ES-I3 (cell line): ENCODE measurements around the gene INPP4A.
"Not testable (repeated sequence)": the region's sequence is repeated elsewhere in the genome, so short reads cannot be mapped to it uniquely, and the experiment has no call there.

Source experiments
- H3K36me3 ChIP-seq: 2 replicates; pipeline ENCODE4 v1.6.1; 2013; ENCODE audit warnings: mild to moderate bottlenecking, low read length, control low read depth, moderate library complexity; ENCODE audit not compliant: insufficient read depth
- H3K4me1 ChIP-seq: 2 replicates; pipeline ENCODE4 v1.6.1; 2013; ENCODE audit warnings: mild to moderate bottlenecking, control low read depth, low read length; ENCODE audit not compliant: insufficient read depth
- H3K9ac ChIP-seq: 2 replicates; pipeline ENCODE4 v1.6.1; 2013; ENCODE audit warnings: low read depth, mild to moderate bottlenecking, low read length, moderate library complexity
- H3K9me3 ChIP-seq: 2 replicates; pipeline ENCODE4 v1.6.1; 2013; ENCODE audit warnings: mild to moderate bottlenecking, low read length, moderate library complexity; ENCODE audit not compliant: control insufficient read depth, insufficient read depth

INPP4A gene

DNA sequence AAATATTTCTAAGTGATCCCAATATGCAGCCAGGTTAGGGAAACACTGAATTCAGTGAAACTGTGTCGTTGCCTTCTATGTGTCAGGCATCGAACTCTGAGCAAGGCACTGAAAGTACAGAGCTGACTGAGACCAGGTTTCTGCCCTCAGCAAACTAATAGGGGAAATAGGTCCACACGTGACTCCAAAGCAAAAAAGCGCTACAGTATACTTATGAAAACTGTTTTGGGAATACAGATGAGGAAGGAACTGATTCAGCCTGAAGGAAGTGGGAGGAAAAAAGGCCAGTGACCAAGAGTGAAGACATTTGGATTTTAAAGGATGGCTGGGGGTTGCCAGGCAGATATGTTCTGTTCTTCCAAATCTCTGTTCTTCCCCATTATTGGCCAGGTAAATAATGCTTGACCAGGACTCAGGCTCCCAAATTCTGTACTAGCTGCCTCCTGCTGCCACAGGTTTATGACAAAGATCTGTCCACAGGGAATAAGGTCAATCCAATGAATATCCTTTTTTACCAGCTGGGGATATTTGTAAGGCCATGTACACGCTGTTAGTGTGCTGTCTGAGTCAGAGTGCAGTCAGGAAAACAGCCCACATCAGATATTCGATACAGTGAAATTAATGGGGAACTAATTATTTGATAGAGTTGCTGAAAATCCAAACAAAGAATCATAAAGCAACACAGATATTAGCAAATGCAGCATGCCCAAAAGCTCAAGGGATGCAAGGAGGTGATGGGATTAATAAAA is 24.5 kb upstream of the INPP4A start:
- Histone ChIP-seq H3K9ac (no peak overlapping the region), H3K36me3 (no peaks in the 10 kb centered on the region), H3K9me3 (peaks cover 3% of the 10 kb centered on the region; the same call in 1 of the 2 replicates), H3K4me1 (no peaks in the 10 kb centered on the region)

DNA sequence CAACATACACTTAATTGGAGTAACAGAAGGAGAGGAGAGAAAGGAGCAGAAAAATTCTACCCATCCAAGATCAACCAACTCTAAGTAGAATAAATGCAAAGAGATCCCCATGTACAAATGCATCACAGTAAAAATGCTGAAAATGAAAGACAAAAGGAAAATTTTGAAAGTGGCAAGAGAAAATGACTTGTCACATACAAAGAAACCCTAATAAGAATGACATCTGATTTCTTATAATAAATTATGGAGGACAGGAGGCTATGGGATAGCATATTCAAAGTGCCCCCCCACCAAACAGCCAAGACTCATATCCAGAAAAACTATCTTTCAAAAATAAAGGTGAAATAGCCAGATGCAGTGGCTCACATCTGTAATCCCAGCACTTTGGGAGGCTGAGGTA is 22.2 kb upstream of the INPP4A start:
- H3K36me3 ChIP-seq: no peaks in the 10 kb centered on the region
- H3K9me3 ChIP-seq: no peaks in the 10 kb centered on the region; the same call in 1 of the 2 replicates
- H3K4me1 ChIP-seq: no peaks in the 10 kb centered on the region
- H3K9ac ChIP-seq: no peak overlapping the region

DNA sequence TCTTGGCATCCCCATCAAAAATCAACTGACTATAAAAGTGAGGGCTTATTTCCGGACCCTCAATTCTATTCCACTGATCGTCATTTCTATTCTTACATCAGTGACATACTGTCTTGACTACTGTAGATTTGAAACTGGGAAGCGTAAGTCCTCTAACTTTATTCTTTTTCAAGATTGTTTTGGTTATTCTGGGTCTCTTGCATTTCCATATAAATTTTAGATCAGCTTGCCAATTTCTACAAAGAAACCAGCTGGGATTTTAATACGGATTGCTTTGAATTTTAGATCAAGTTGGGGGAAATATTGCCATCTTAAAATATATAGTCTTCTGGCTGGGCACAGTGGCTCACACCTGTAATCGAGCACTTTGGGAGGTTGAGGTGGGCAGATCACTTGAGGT is 17.9 kb upstream of the INPP4A start:
- no peak overlapping the region for H3K9ac ChIP-seq
- no peaks in the 10 kb centered on the region for H3K36me3 ChIP-seq
- no peaks in the 10 kb centered on the region for H3K4me1 ChIP-seq
- H3K9me3 ChIP-seq: no peaks in the 10 kb centered on the region; the same call in none of the 2 replicates

DNA sequence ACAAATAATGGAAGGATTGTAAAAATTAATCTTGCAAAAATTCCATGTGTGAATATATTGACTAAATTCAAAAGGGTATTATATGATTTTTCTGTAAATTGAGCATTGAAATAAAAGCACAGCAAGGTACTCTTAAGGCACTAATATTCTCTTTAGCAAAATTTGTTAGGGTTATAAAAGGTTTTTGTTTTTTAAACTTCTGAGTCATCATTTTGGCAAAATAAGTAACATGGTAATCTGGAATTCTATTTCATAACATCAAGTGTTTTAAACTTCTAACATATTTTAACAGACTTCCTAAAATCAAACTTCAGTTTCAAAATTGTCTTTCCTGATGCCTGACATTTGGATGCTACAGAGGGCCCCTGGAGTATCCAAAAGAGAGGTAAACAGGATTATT is 12.5 kb upstream of the INPP4A start:
- peaks cover 8% of the 10 kb centered on the region for H3K9me3 ChIP-seq
- H3K36me3 ChIP-seq: no peaks in the 10 kb centered on the region
- no peak overlapping the region for H3K9ac ChIP-seq
- no peaks in the 10 kb centered on the region; the same call in 1 of the 2 replicates for H3K4me1 ChIP-seq

DNA sequence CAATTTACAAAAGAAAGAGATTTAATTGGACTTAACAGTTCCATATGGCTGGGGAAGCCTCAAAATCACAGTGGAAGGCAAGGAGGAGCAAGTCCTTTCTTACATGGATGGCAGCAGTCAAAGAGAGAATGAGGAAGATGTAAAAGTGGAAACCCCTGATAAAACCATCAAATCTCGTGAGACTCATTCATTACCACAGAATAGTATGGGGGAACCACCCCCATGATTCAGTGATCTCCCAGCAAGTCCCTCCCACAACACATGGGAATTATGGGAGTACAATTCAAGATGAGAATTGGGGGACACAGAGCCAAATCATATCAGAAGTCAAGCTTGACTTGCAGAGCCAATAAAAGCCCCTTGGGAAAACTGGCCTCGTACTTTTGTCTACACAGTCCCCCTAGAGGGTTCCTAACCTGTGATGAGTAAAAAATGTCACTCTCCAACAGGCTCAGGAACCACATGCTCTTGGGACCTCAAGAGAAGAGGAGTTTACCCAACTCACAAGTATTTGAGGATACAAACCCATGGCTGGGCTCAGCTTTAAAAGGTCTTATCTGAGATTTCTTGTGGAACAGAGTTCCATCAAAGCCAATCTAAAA is 11.2 kb upstream of the INPP4A start:
- Histone ChIP-seq H3K9ac (no peak overlapping the region), H3K36me3 (no peaks in the 10 kb centered on the region), H3K4me1 (no peaks in the 10 kb centered on the region; the same call in 1 of the 2 replicates), H3K9me3 (peaks cover 8% of the 10 kb centered on the region)

DNA sequence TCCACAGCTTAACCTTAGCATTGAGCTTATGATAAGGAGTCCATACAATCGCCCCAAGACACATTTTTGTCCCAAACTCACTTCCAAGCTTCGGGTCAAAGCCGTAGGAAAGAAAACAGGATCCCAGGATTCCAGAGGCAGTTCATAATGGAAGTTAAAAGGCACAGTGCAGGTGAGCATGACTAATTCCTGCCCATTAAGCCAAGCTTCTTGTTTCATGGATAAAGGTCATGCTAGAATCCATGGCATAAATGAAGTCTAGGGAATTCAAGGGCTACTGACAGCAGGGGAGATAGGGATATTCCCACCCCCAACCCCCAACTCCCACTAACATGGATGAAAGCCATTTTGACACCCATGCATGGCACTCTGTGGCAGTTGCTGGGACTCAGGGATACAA is 10.2 kb upstream of the INPP4A start:
- Histone ChIP-seq H3K36me3 (no peaks in the 10 kb centered on the region), H3K4me1 (no peaks in the 10 kb centered on the region; the same call in 1 of the 2 replicates), H3K9me3 (peaks cover 8% of the 10 kb centered on the region), H3K9ac (no peak overlapping the region)

DNA sequence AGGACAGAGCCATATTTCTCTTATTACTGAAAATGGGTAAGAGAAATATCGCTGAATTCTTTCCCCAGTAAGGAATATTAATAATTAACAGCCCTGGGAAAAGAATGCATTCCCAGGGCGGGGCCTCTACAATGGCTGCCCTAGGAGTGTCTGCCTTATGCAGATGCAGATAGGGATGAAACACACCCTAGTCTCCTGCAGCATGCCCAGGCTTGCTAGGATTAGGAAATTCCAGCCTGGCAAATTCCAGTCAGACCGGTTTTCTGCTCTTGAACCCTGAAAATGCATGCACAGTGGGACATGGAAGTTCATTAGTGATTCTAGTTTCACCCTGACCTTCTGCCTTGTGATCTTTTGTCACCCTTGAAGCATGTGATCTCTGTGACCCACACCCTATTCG is 9.0 kb upstream of the INPP4A start:
- not testable (repeated sequence) for H3K9ac ChIP-seq, H3K9me3 ChIP-seq, H3K4me1 ChIP-seq, H3K36me3 ChIP-seq

DNA sequence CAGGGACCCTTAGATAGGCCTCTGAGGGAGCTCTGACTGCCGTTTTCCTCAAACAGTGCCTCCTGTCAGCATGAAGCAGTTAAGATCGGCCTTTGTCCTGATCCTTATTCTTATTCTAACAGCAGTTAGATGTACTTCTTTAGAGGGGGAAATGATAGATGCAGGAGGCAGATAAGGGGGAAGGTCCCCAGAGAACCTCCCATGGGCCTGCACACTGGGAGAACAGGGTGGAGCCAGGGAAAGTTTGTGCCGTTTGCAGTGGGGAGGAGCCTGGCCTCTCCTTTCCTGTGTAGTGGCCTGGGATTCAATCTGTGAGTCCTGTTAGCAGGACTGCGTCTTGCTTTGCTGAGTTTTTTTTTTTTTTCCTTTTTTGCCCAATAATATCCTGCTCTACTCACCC is 7.9 kb upstream of the INPP4A start:
- Histone ChIP-seq H3K9me3 (peaks cover 8% of the 10 kb centered on the region), H3K4me1 (no peaks in the 10 kb centered on the region; the same call in 1 of the 2 replicates), H3K9ac (no peak overlapping the region), H3K36me3 (no peaks in the 10 kb centered on the region)

DNA sequence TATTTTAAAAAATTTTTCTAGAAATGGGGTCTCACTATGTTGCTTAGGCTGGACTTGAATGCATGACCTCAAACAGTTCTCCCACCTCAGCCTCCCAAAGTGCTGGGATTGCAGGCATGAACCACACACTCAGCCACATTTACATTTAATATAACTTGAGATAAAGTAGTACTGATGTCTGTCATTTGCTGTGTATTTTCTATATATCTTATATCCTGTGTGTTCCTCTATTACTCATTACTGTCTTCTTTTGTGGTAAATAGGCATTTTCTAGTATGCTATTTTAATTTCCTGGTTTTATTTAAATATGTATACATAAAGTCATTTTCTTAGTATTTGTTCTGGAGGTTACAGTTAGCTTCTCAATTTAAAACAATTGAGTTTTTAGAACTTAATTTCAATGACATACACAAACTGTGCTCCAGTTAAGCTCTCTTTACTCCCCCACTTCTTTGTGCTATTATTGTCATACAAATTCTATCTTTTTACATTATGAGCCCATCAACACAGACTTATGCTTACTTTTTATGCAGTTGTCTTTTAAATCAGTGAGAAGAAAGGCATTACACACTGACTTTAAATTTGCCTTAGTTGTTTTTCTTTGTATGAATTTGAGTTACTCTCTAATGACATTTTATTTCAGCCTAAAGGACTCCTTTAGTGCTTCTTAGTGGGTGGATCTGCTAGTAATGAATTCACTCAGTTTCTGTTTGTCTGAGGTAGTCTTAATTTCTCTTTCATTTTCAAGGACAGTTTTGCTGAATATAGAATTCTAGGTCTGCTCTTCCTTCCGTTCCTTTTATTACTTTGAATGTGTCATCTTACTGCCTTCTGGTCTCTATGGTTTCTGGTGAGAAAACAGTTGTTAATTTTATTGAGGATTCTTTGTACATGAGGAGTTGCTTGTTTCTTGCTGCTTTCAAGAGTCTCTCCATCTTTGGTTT is 6.2 kb upstream of the INPP4A start:
- Histone ChIP-seq H3K4me1 (peaks cover 4% of the 10 kb centered on the region; the same call in 1 of the 2 replicates), H3K9me3 (peaks cover 6% of the 10 kb centered on the region), H3K9ac (no peak overlapping the region), H3K36me3 (no peaks in the 10 kb centered on the region)

DNA sequence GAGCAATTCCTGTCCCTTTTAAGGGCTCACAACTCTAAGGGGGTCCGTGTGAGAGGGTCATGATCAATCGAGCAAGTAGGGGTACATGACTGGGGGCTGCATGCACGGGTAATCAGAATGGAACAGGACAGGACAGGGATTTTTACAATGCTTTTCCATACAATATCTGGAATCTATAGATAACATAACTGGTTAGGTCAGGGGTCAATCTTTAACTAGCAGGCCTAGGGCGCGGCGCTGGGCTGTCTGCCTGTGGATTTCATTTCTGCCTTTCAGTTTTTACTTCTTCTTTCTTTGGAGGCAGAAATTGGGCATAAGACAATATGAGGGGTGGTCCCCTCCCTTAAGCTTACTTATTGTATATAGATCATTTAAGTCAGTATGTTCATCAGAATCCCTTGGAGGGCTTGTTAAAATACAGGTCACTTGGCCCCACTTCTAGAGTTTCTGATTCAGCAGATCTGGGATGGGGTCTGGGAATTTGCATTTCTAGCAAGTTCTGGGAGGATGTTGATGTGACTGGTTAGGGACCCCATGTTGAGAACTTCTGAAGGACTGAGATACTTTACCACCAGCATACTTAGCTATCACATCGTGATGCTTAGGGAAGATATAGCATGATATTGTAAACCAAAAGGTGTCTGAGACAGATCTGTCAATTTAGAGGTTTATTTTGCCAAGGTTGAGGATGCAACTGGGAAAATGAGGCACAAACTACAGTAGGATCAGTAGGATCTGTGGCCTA is 2.8 kb upstream of the INPP4A start:
- Histone ChIP-seq H3K9me3 (no peaks in the 10 kb centered on the region; the same call in 1 of the 2 replicates), H3K36me3 (no peaks in the 10 kb centered on the region), H3K9ac (no peak overlapping the region), H3K4me1 (peaks cover 14% of the 10 kb centered on the region)

DNA sequence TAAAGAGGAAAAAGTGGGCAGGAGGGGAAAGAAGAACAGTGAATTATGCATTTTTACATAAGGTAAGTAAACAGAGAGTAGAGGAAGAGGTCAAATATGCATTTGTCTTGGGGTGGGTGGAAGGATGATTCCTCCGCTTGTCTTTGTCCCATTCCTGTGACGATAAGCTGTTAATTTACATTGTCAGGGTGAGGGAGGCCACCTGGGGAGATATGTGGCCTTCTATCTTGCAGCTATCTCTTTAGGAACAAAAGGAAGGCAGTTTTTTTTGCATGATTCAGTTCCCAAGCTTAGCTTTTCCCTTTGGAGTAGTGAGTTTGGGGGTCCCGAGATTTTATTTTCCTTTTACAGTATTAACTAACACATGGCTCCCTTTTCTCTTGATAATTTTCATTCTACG is 2.2 kb upstream of the INPP4A start:
- H3K9ac ChIP-seq: no peak overlapping the region
- H3K4me1 ChIP-seq: peaks cover 15% of the 10 kb centered on the region
- no peaks in the 10 kb centered on the region; the same call in 1 of the 2 replicates for H3K9me3 ChIP-seq
- H3K36me3 ChIP-seq: no peaks in the 10 kb centered on the region

DNA sequence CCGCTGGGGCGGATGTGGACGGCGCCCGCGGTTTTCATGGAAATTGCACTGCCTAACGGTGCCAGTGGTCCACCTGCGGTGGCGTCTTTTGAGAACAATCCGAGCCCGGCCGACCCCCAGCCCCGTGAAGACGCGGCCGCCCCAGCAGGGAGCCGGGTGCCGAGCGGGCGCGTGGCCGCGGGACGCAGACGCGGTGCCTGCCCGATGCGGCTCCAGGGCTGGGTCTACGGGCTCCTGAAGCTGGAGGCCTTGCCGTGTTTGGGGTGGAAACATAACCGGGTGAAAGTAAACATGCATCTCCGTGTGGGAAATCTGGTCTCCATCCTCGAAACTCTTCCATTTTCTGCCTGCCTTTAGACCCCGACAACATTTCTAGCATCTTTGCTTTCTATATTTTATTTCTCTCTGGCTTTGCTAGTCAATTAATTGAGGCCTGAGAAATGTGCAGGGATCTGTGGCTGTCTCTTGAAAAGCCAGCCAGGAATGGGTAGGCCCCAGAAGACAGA is 572 bp downstream of the INPP4A start:
- H3K4me1 ChIP-seq: peaks cover 15% of the 10 kb centered on the region
- no peaks in the 10 kb centered on the region for H3K36me3 ChIP-seq

DNA sequence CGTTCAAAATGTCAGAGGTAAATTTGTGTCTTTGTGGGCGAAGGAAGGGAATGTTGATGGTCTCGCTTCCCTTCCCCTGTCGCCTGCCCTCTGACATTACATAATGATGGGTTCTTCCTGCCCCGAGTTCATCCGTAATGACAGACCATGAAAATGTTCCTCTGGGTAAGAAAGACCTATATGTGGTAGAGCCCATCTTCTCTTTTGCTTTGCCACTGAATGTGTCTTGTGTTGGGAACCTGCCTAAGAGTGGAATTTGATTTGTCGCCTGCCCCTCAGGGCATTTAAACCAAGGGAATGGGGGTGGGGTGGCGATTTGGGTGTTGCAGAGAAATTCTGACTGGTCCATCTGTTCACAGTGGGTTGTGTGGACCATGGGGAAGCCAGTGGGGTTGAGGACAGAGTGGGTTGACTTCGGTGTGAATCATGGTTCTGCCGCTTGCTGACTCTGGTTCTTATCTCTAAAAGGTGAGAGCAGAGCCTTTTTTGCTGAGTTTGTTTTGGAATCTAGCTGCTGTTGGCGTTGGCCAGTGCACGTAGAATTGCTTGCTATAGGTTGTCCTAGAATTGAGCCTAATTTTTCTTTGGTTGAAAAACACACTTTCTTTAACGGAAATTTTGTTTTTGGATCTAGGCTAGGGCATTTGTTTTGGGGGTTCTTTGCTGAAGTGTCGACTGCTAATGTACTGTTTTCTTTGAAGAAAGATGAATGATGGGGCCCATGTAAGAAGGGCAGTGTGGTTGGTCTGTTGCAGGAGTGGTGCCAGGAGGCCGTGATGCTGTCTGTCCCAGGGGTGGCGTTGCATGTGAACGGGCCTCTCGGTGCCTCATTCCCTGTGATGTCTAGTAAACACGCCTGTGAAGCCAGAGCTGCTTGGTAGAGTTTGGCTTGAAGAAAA is 1.3 kb downstream of the INPP4A start:
- H3K9ac ChIP-seq: peak overlapping the region; percentile 66; the same call in 1 of the 2 replicates
- H3K9me3 ChIP-seq: no peaks in the 10 kb centered on the region
- H3K4me1 ChIP-seq: peaks cover 15% of the 10 kb centered on the region
- H3K36me3 ChIP-seq: no peaks in the 10 kb centered on the region

More for the DNA sequence above, 572 bp downstream of the INPP4A start:
- Histone ChIP-seq H3K9ac (peak overlapping the region; percentile 66; the same call in 1 of the 2 replicates), H3K9me3 (no peaks in the 10 kb centered on the region)
